Cardiac atrium fibroblast (primary cell): ENCODE data around the gene DCAF12L2. TPM values are rescaled to one million over a fixed set of nuclear protein-coding genes. Genes with fewer than 3 reads are reported as not detected.

Experiments used
- total RNA-seq: library from RNA; depleted of rRNA; stranded (reverse); fragments of >200 nt; gene quantifications from 2 replicates; pipeline ENCODE4 v1.2.3, GENCODE V29; 2015

DCAF12L2 gene
- total RNA-seq, result 0.18 TPM in 1 of 2 replicates, not detected in the other

DNA sequence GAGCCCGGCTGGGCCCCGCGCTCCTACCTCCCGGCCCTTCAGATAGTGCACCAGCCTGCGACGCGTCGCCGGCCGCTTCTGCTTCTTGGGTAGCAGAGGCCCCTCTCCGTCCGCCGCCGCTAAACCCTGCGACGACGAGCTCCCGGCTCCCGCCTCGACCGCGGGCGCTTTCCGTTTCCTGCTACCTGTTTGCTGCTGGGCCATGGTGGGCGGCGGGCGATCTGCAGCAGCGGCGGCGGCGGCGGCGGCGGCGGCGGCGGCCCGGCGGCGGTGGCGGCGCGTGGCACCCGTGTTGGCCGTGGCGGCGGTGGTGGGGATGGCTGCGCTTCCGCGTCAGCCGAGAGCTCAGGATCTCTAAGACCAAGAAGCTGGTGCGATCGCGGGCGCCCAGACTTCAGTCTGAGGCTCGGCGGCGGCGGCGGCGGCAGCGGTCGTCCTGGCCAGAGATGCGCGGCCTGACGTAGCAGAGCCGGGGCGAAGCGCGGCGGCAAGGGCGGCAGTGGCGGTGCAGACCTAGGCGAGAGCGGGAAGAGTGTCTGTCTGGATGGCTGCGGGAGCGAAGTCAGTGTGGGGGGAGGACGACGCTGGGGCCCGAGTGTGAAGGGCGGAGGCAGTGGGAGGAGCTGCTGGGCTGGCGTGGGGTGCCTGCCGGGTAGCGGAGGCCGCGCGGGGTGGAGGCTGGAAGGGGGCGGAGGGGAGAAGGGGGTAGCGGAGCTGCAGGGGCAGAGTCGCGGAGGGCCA lies at the start of gene DCAF12L2:
DCAF12L2 (minus strand) TSS at position 569 of the 741 bp plus-strand sequence; CDS start at position 204, 365 bp downstream.

